Effector CD8-positive, alpha-beta T cell (primary cell): ENCODE data around the gene DIRAS3.
"Not testable (repeated sequence)": the region's sequence is repeated elsewhere in the genome, so short reads cannot be mapped to it uniquely, and the experiment has no call there.

Source experiments
- DNase-seq: peaks from one replicate; lab custom pipeline; 2025; lab: John Stamatoyannopoulos, UW
- total RNA-seq, 4 experiments: gene quantifications; one replicate each; lab custom pipeline; 2026; lab: John Stamatoyannopoulos, UW

DIRAS3 gene
- 0 to 0.18 (median 0.05) reads per million in 4 experiments for total RNA-seq

GRCh38 chr1:68049941-68050878 is at the start of gene DIRAS3:
DIRAS3 (minus strand) TSS chr1:68050627; CDS start chr1:68047297, 3,330 bp downstream.
- DNase-seq: no peak

- DNase-seq: no peak
Observed at GRCh38 chr1:68093737-68094136, 43.3 kb upstream of the DIRAS3 start.

GRCh38 chr1:68087184-68087583 is 36.8 kb upstream of the DIRAS3 start:
- DNase-seq: no peak

GRCh38 chr1:68085752-68086151 is 35.3 kb upstream of the DIRAS3 start:
- no peak for DNase-seq

GRCh38 chr1:68083686-68084085 is 33.3 kb upstream of the DIRAS3 start:
- DNase-seq: no peak

- DNase-seq: no peak
Observed at GRCh38 chr1:68081775-68082283, 31.4 kb upstream of the DIRAS3 start.

GRCh38 chr1:68078647-68079046 is 28.2 kb upstream of the DIRAS3 start:
- DNase-seq: no peak

GRCh38 chr1:68074472-68074871 is 24.0 kb upstream of the DIRAS3 start:
- no peak for DNase-seq

GRCh38 chr1:68065766-68066165 is 15.3 kb upstream of the DIRAS3 start:
- DNase-seq: no peak

- not testable (repeated sequence) for DNase-seq
Observed at GRCh38 chr1:68058053-68058452, 7.6 kb upstream of the DIRAS3 start.

- no peak for DNase-seq
Observed at GRCh38 chr1:68057564-68057963, 7.1 kb upstream of the DIRAS3 start.

GRCh38 chr1:68057050-68057449 is 6.6 kb upstream of the DIRAS3 start:
- no peak for DNase-seq

GRCh38 chr1:68051475-68051874 is 1.0 kb upstream of the DIRAS3 start:
- no peak for DNase-seq

GRCh38 chr1:68047659-68048026 is 2.8 kb downstream of the DIRAS3 start:
- DNase-seq: no peak

GRCh38 chr1:68046885-68047658 is 3.4 kb downstream of the DIRAS3 start:
- no peak for DNase-seq

GRCh38 chr1:68046423-68046822 is 4.0 kb downstream of the DIRAS3 start:
- DNase-seq: no peak

- no peak for DNase-seq
Observed at GRCh38 chr1:68045511-68046180, 4.8 kb downstream of the DIRAS3 start.

GRCh38 chr1:68043443-68044090 is 6.9 kb downstream of the DIRAS3 start:
- no peak for DNase-seq

- no peak for DNase-seq
Observed at GRCh38 chr1:68036946-68037345, 13.5 kb downstream of the DIRAS3 start.

GRCh38 chr1:68029444-68029843 is 21.0 kb downstream of the DIRAS3 start:
- DNase-seq: no peak

- no peak for DNase-seq
Observed at GRCh38 chr1:68028566-68028965, 21.9 kb downstream of the DIRAS3 start.
